Activated effector memory CD4-positive, alpha-beta T cell treated with anti-CD3 and anti-CD28 coated beads, Interleukin-2, amount 50 U/mL, for 16 hours (primary cell): ENCODE data around the gene PRPF40A.
"Not testable (repeated sequence)": the region's sequence is repeated elsewhere in the genome, so short reads cannot be mapped to it uniquely, and the experiment has no call there.

ENCODE experiments used
- DNase-seq: peaks from one replicate; pipeline ENCODE4 v3.0.0-alpha.2; 2020

The PRPF40A gene

DNA sequence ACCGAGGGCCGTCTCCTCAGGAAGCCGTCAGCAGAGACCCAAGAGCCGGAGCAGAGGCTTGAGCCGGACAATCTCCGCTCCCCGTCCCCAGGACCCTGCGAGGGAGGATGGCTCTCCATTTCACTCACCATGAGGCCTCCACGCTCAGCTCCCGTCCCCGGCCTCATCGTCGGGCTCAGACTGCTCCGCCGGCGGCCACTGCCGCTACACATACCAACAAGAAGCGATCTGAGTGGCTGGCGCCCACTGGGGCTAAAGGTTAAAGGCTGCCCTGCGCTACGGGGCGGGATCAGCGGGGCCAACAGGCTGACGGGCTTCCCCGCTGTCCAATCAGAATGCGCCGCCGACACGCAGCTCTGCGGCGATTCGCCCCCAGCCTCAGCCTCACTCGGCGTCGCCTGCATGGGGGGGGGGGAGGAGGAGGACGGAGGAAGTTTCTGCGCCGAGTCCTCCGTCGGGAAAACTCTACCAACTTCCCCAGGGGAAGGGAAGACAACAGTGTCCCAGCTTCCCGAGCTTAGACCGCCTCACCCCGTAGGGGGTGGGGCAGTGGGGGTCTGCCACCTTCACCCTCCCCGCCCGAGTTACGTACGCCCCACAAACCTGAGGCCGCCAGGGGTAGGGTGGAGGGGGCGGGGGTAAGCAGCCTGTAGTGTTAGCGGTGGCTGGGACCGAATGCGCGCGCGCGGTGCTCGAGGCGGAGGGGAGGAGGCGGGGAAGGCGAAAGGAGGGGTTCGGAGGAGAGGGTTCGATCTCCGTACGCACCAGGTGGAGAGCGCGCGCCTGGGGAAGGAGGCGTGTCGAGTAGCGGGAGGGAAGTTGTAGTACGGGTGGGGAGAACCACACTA, at the start of gene PRPF40A:
PRPF40A (minus strand) TSS at position 234 of the 848 bp plus-strand sequence; CDS start at position 212, 22 bp downstream.
- DNase-seq = peak; percentile 99

DNA sequence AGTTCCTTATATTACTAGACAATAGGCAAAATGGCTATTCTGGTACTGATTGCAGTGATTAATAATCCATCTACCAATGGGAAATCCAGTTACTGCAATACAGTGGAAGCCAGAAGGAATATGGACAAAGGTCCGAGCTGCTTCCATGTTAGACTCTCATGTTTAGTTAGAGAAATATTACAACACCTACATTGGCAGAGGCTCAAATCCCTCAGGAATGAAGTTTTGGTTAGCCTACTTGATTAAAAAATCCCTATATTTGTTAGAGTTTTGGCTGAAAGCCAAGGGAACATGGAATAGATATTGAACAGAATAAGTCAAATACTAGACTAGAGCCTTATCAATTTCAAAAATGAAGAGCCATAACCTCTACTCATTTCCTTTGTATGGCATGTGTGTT, 49.7 kb upstream of the PRPF40A start:
- no peak for DNase-seq

GRCh38 chr2:152763651-152764050, 46.4 kb upstream of the PRPF40A start:
- no peak for DNase-seq

GRCh38 chr2:152763208-152763607, 45.9 kb upstream of the PRPF40A start:
- not testable (repeated sequence) for DNase-seq

DNA sequence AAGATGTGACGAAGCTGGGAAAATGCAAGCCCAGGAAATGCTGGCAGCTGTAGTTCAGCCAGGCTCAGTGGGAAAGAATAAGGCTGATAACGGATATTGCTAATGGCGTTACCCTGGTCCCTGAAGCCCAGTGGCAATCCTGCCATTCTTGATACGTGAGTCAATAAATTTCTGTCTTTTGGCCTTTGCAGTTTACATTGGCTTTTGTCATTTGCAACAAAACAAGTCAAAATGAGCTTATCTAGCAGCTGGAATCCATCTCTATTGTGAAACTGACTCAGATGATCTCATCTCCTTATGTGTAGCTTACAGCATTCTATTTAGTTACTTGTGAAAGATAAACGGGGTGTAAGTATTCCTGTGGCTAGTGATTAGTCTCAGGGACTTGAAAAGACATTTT, 44.9 kb upstream of the PRPF40A start:
- DNase-seq = no peak

GRCh38 chr2:152761214-152761613, 44.0 kb upstream of the PRPF40A start:
- DNase-seq = no peak

DNA sequence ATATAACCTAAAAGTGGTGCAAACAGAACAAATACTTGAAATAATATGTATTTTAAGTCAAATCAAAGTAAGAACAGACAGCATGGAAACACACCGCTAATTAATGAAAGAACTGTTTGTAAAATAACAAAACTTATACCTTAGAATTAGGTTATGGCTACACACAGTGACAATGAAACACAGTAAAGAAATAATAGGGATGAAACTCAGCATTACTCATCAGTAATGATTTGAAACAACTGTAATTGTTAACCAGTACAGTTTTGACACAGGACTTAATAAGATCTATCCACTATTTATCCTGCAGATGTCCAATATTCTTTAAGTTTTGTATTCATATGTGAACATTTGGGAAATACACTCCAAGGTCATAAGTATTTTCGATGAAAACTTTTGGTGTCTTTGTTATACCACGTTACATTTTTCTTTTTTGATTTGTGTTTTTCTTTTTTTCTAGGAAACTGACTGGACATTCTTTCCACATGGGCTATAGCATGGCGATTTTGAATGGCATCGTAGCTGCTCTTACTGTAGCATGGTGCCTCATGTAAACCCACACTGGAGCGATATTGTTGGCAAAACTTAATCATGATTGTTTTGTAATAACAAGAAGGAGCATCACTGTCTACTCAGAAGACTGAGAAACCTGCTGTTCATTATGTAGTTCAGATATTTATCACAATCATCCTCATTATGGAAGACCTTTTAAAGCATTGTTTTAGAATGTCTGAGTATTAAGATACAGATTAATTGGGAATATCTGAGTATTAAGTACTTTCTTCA, 42.2 kb upstream of the PRPF40A start:
- DNase-seq = no peak

GRCh38 chr2:152755029-152755428, 37.8 kb upstream of the PRPF40A start:
- no peak for DNase-seq

GRCh38 chr2:152747751-152748150, 30.5 kb upstream of the PRPF40A start:
- DNase-seq = not testable (repeated sequence)

- no peak for DNase-seq
Measured at GRCh38 chr2:152743002-152743401, 25.7 kb upstream of the PRPF40A start.

DNA sequence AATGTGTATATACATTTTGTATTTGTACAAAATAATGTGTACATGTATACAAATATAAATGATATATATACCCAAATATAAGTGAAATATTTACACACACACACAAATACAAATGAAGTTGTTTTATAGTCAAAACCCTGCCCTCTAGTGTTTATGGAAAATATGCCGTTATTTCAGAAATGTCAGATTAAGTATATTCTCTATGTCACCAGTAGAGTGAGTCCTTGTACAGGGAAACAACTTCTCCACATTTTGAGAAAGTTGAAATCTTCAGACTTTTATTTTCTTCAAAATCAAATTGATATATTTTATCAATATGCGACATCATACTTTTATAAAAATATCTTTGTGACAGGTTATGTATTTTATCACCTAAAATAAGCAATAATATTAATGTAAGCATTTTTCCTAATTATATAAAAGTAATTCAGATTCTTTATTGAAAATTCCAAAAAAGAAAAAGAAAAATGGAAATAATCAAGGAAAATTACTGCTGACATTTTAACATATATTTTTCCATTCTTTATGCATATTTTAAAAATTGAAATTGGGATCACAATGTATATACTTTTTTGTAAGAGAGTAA, 23.6 kb upstream of the PRPF40A start:
- DNase-seq = no peak

GRCh38 chr2:152739705-152740104, 22.4 kb upstream of the PRPF40A start:
- not testable (repeated sequence) for DNase-seq

DNA sequence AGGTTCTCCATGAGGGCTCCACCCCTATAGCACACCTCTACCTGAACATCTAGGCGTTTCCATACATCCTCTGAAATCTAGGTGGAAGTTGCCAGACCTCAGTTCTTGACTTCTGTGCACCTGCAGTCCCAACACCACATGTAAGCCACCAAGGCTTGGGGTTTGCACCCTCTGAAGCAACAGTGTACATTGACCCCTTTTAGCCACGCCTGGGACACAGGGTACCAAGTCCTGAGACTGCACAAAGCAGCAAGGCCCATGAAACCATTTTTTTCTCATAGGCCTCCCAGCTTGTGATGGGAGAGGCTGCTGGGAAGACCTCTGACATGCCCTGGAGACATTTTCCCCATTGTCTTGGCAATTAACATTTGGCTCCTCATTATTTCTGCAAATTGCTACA, 21.2 kb upstream of the PRPF40A start:
- no peak for DNase-seq

- not testable (repeated sequence) for DNase-seq
Measured at GRCh38 chr2:152737509-152737908, 20.2 kb upstream of the PRPF40A start.

DNA sequence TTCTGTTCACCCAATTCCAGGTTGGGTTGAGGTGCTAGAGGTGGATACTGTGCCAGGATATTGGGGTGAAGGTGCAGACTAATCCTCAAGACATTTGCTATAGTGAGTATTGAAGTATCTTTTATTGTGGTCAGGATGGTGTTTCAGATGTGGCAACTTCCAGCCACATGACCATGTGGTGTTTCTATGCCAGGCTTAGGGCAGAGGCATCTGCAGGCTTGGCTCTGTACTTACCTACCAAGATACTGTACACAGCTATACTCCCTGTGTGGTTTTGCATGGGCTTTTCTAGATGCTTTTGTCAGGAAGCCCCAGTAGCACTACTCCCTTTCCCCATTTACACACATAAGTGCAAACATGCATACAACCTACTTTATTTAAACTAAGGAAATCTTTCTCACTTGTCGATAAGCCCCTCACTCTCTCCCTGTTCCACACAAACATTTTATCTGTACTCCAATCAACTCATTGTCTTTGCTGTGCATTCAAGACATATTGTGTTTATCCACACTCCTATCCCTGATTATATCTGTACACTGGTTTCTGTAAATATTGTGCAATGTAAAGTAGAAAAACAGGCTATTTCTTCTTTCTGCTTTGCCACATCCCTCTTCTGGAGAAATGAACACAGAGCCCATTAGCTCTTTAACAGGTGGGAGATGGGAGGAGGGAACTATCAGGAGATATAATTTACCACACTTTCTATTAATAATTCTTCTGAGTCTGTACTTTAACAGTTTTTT, 13.5 kb upstream of the PRPF40A start:
- peak; percentile 74 for DNase-seq

GRCh38 chr2:152729844-152730243, 12.6 kb upstream of the PRPF40A start:
- DNase-seq = no peak

GRCh38 chr2:152723918-152724317, 6.7 kb upstream of the PRPF40A start:
- no peak for DNase-seq

GRCh38 chr2:152722639-152723038, 5.4 kb upstream of the PRPF40A start:
- DNase-seq = not testable (repeated sequence)

DNA sequence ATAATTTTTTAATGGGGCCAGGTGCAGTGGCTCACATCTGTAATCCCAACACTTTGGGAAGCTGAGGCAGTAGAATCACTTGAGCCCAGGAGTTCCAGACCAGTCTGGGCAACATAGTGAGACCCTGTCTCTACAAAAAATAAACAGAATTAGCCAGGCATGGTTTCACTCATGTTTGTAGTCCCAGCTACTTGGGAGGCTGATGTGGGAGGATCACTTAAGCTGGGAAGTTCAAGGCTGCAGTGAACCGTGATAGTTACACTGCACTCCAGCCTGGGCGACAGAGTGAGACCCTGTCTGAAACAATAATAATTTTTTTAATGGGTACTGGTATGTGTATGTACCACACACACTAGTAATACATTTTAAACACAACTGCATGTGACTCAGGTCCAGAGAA, 3.5 kb upstream of the PRPF40A start:
- DNase-seq = no peak

- no peak for DNase-seq
Measured at GRCh38 chr2:152718909-152719645, 1.8 kb upstream of the PRPF40A start.

DNA sequence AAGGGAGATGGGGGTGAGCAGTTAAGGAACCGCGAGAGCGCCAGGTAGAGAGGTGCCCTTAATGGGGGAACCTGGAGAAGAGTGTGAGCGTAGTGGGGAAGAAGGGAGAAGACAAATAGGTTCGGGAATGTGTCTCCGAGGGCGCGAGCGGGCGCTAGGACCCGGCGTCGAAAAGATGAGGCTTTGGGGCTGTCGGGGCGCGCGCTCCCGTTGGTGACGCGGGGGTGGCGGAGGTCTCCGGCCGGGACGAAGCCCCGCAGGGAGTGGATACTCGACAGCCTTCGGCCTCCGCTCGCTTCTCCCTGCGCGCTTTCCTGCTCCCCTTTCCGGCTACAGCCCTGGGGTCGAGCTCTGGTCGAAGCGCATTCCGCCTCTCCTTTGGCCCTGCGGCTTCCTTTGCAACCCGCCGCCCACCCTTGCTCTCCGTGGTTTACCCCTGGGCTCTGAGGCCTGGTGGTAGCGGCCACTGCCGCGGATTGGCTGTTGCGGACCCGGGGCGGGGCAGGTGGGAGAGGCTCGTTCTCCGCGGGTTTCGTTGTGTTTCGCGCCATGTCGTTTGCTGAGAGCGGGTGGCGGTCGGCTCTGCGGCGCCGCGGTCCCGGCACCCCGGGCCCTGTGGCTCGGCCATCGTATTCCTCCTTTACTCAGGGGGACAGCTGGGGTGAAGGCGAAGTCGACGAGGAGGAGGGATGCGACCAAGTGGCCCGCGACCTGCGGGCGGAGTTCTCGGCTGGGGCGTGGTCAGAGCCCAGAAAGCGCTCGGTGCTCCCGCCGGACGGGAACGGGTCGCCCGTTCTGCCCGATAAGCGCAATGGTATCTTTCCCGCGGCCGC, 1.0 kb upstream of the PRPF40A start, which contains the start of gene ARL6IP6:
ARL6IP6 (plus strand) TSS at position 545 of the 833 bp plus-strand sequence; CDS start at position 550, 5 bp downstream.
- peak; percentile 98 for DNase-seq
